SK-N-SH treated with all-trans-retinoic acid at 6 μM for 48 hours (cell line): ENCODE results near the gene NIPBL.

Experiments used
- ATAC-seq: fragments of 200-7000 bp; cut with Tn5 transposase; 3 replicates; pipeline ENCODE4 v1.9.1; 2020; ENCODE audit warnings: mild to moderate bottlenecking, moderate library complexity
- ARNTL ChIP-seq: fragments of 450-650 bp; formaldehyde crosslinking; IDR thresholded peaks from 2 replicates; pipeline ENCODE4 v1.5.0; 2020; ENCODE audit warnings: low read depth, mild to moderate bottlenecking, moderate library complexity, borderline replicate concordance
- BACH2 ChIP-seq: fragments of 250-450 bp; sonication (Bioruptor Pico); IDR thresholded peaks from 2 replicates; pipeline ENCODE4 v1.9.0; 2021; ENCODE audit warnings: mild to moderate bottlenecking, borderline replicate concordance
- CREB5 ChIP-seq: fragments of 250-450 bp; sonication (Bioruptor Pico); IDR thresholded peaks from 2 replicates; pipeline ENCODE4 v1.5.1; 2020; ENCODE audit warnings: low read depth, mild to moderate bottlenecking, moderate library complexity
- CSDC2 ChIP-seq: fragments of 250-450 bp; sonication (Bioruptor Pico); IDR thresholded peaks from 2 replicates; pipeline ENCODE4 v1.5.0; 2020; ENCODE audit warnings: mild to moderate bottlenecking, moderate library complexity
- ESRRG ChIP-seq: fragments of 250-450 bp; sonication (Bioruptor Pico); IDR thresholded peaks from 2 replicates; pipeline ENCODE4 v1.6.1; 2021; ENCODE audit warnings: mild to moderate bottlenecking
- PATZ1 ChIP-seq: fragments of 250-450 bp; sonication (Bioruptor Pico); IDR thresholded peaks from 2 replicates; pipeline ENCODE4 v1.8.0; 2020; ENCODE audit warnings: mild to moderate bottlenecking, moderate library complexity, borderline replicate concordance
- POU6F1 ChIP-seq: fragments of 250-450 bp; sonication (Bioruptor Pico); IDR thresholded peaks from 2 replicates; pipeline ENCODE4 v1.8.0; 2021; ENCODE audit warnings: low read depth, mild to moderate bottlenecking, moderate library complexity, borderline replicate concordance
- PPARA ChIP-seq: fragments of 250-450 bp; sonication (Bioruptor Pico); IDR thresholded peaks from 2 replicates; pipeline ENCODE4 v1.5.0; 2020; ENCODE audit warnings: mild to moderate bottlenecking, borderline replicate concordance
- RARB ChIP-seq: fragments of 250-450 bp; sonication (Bioruptor Pico); IDR thresholded peaks from 2 replicates; pipeline ENCODE4 v1.8.0; 2021; ENCODE audit warnings: mild to moderate bottlenecking, moderate library complexity
- SNAI2 ChIP-seq: fragments of 250-450 bp; sonication (Bioruptor Pico); IDR thresholded peaks from 2 replicates; pipeline ENCODE4 v1.5.0; 2020; ENCODE audit warnings: mild to moderate bottlenecking, moderate library complexity
- TCF4 ChIP-seq: fragments of 250-450 bp; sonication (Bioruptor Pico); IDR thresholded peaks from 2 replicates; pipeline ENCODE4 v1.8.0; 2021; ENCODE audit warnings: mild to moderate bottlenecking, moderate library complexity, borderline replicate concordance
- TOX ChIP-seq: fragments of 250-450 bp; sonication (Bioruptor Pico); IDR thresholded peaks from 2 replicates; pipeline ENCODE4 v1.8.0; 2021; ENCODE audit warnings: mild to moderate bottlenecking, moderate library complexity, borderline replicate concordance
- TSHZ2 ChIP-seq: fragments of 250-450 bp; sonication (Bioruptor Pico); IDR thresholded peaks from 2 replicates; pipeline ENCODE4 v1.5.0; 2020; ENCODE audit warnings: mild to moderate bottlenecking, moderate library complexity
- ZC3H10 ChIP-seq: fragments of 250-450 bp; sonication (Bioruptor Pico); IDR thresholded peaks from 2 replicates; pipeline ENCODE4 v1.5.1; 2021; ENCODE audit warnings: mild to moderate bottlenecking, moderate library complexity
- ZFP3 ChIP-seq: fragments of 250-450 bp; sonication (Bioruptor Pico); IDR thresholded peaks from 2 replicates; pipeline ENCODE4 v1.5.0; 2020; ENCODE audit warnings: mild to moderate bottlenecking, moderate library complexity
- ZFP30 ChIP-seq: fragments of 450-650 bp; formaldehyde crosslinking; IDR thresholded peaks from 2 replicates; pipeline ENCODE4 v1.5.0; 2022; ENCODE audit warnings: mild to moderate bottlenecking, moderate library complexity
- ZNF70 ChIP-seq: fragments of 450-650 bp; formaldehyde crosslinking; IDR thresholded peaks from 2 replicates; pipeline ENCODE4 v1.5.0; 2020; ENCODE audit warnings: mild to moderate bottlenecking, moderate library complexity

NIPBL gene

GRCh38 chr5:37112383-37112991, 235.9 kb downstream of the NIPBL start:
- ATAC-seq: no peak
- TF ChIP-seq ZFP30 (CRISPR knock-in tag): no peak
- TF ChIP-seq ZC3H10 (CRISPR knock-in tag): no peak
- no peak for TF ChIP-seq TCF4
- no peak for TF ChIP-seq CSDC2
- no peak for TF ChIP-seq PATZ1 (CRISPR knock-in tag)
- TF ChIP-seq ARNTL (CRISPR knock-in tag): no peak
- TF ChIP-seq ZFP3: no peak
- no peak for TF ChIP-seq ZNF70 (CRISPR knock-in tag)
- no peak for TF ChIP-seq SNAI2 (CRISPR knock-in tag)
- TF ChIP-seq PPARA (CRISPR knock-in tag): no peak
- TF ChIP-seq RARB (CRISPR knock-in tag): no peak
- no peak for TF ChIP-seq ESRRG
- TF ChIP-seq CREB5: no peak
- TF ChIP-seq BACH2 (CRISPR knock-in tag): no peak
- TF ChIP-seq POU6F1 (CRISPR knock-in tag): no peak
- TF ChIP-seq TOX (CRISPR knock-in tag): no peak
- no peak for TF ChIP-seq TSHZ2 (CRISPR knock-in tag)
